H9 (cell line): ENCODE measurements around the gene MERTK. TPM values are rescaled to one million over a fixed set of nuclear protein-coding genes. Genes with fewer than 3 reads are reported as not detected.

ENCODE experiments used
- DNase-seq: peaks from one replicate; pipeline ENCODE4 v3.0.0-alpha.2; 2017
- H2AFZ ChIP-seq: one replicate; pipeline ENCODE4 v1.6.1; 2013; ENCODE audit warnings: mild to moderate bottlenecking, low read length, control low read depth, moderate library complexity
- H2AK5ac ChIP-seq: 2 replicates; pipeline ENCODE4 v1.6.1; 2013; ENCODE audit warnings: low read length, control low read depth, mixed read lengths; ENCODE audit not compliant: insufficient read length
- H2BK120ac ChIP-seq: one replicate; pipeline ENCODE4 v1.6.1; 2013; ENCODE audit warnings: low read depth, mild to moderate bottlenecking, low read length, control low read depth, inconsistent platforms; ENCODE audit not compliant: poor library complexity, severe bottlenecking
- H2BK12ac ChIP-seq: 2 replicates; pipeline ENCODE4 v1.6.1; 2013; ENCODE audit warnings: low read length, control low read depth, mixed read lengths, low read depth; ENCODE audit not compliant: insufficient read length
- H2BK15ac ChIP-seq: 2 replicates; pipeline ENCODE4 v1.6.1; 2013; ENCODE audit warnings: low read depth, low read length, control low read depth
- H2BK20ac ChIP-seq: one replicate; pipeline ENCODE4 v1.6.1; 2013; ENCODE audit warnings: low read depth, mild to moderate bottlenecking, low read length, control low read depth, inconsistent platforms; ENCODE audit not compliant: poor library complexity, severe bottlenecking
- H2BK5ac ChIP-seq: 2 replicates; pipeline ENCODE4 v1.6.1; 2013; ENCODE audit warnings: low read length, control low read depth, mixed read lengths; ENCODE audit not compliant: insufficient read length
- H3K14ac ChIP-seq: 2 replicates; pipeline ENCODE4 v1.6.1; 2013; ENCODE audit warnings: low read length, control low read depth; ENCODE audit not compliant: insufficient read depth
- H3K18ac ChIP-seq: 2 replicates; pipeline ENCODE4 v1.6.1; 2013; ENCODE audit warnings: low read depth, mild to moderate bottlenecking, mixed read lengths, low read length, control low read depth; ENCODE audit not compliant: insufficient read length
- H3K23ac ChIP-seq: 2 replicates; pipeline ENCODE4 v1.6.1; 2013; ENCODE audit warnings: low read length, control low read depth, mixed read lengths, low read depth; ENCODE audit not compliant: insufficient read length
- H3K23me2 ChIP-seq: 2 replicates; pipeline ENCODE4 v1.6.1; 2013; ENCODE audit warnings: low read depth, mild to moderate bottlenecking, mixed read lengths, low read length, control low read depth; ENCODE audit not compliant: insufficient read length, poor library complexity, severe bottlenecking
- H3K27ac ChIP-seq: 2 replicates; pipeline ENCODE4 v1.5.1; 2013; ENCODE audit warnings: low read length, control low read depth, mixed read lengths, low read depth; ENCODE audit not compliant: insufficient read length
- H3K27me3 ChIP-seq: 2 replicates; pipeline ENCODE4 v1.6.1; 2013; ENCODE audit warnings: low read length, control low read depth, inconsistent platforms; ENCODE audit not compliant: insufficient read depth
- H3K4ac ChIP-seq: 2 replicates; pipeline ENCODE4 v1.6.1; 2013; ENCODE audit warnings: low read depth, mild to moderate bottlenecking, control low read depth, inconsistent platforms, low read length, moderate library complexity
- H3K4me1 ChIP-seq: 2 replicates; pipeline ENCODE4 v1.6.1; 2013; ENCODE audit warnings: low read length, control low read depth, inconsistent platforms; ENCODE audit not compliant: insufficient read depth
- H3K4me2 ChIP-seq: 2 replicates; pipeline ENCODE4 v1.6.1; 2013; ENCODE audit warnings: low read length, control low read depth, mixed read lengths; ENCODE audit not compliant: insufficient read length, insufficient read depth
- H3K56ac ChIP-seq: 2 replicates; pipeline ENCODE4 v1.6.1; 2013; ENCODE audit warnings: low read depth, mild to moderate bottlenecking, mixed read lengths, low read length, control low read depth; ENCODE audit not compliant: insufficient read length
- H3K79me1 ChIP-seq: 2 replicates; pipeline ENCODE4 v1.6.1; 2013; ENCODE audit warnings: low read depth, mild to moderate bottlenecking, moderate library complexity, low read length, control low read depth, inconsistent platforms; ENCODE audit not compliant: insufficient read depth, poor library complexity, severe bottlenecking
- H3K79me2 ChIP-seq: 2 replicates; pipeline ENCODE4 v1.6.1; 2013; ENCODE audit warnings: low read length, control low read depth, inconsistent platforms; ENCODE audit not compliant: insufficient read depth
- H3K9ac ChIP-seq: 2 replicates; pipeline ENCODE4 v1.6.1; 2013; ENCODE audit warnings: low read length, control low read depth, mixed read lengths; ENCODE audit not compliant: insufficient read length; ENCODE audit errors: extremely low read depth
- H3K9me3 ChIP-seq: one replicate; pipeline ENCODE4 v1.6.1; 2013; ENCODE audit warnings: low read depth, low read length, inconsistent platforms; ENCODE audit not compliant: control insufficient read depth
- H3T11ph ChIP-seq: one replicate; pipeline ENCODE4 v1.6.1; 2013; ENCODE audit warnings: mild to moderate bottlenecking, low read length, control low read depth, inconsistent platforms
- H4K20me1 ChIP-seq: one replicate; pipeline ENCODE4 v1.6.1; 2013; ENCODE audit not compliant: control insufficient read depth, insufficient read length, insufficient read depth
- H4K5ac ChIP-seq: 2 replicates; pipeline ENCODE4 v1.6.1; 2013; ENCODE audit warnings: low read depth, mild to moderate bottlenecking, mixed read lengths, low read length, control low read depth; ENCODE audit not compliant: insufficient read length
- H4K8ac ChIP-seq: replicated peaks from 2 replicates; pipeline ENCODE4 v1.6.1; 2013; ENCODE audit warnings: low read length, control low read depth, mixed read lengths, low read depth; ENCODE audit not compliant: insufficient read length
- H4K91ac ChIP-seq: 2 replicates; pipeline ENCODE4 v1.6.1; 2013; ENCODE audit warnings: low read depth, mild to moderate bottlenecking, moderate library complexity, mixed read lengths, low read length, control low read depth; ENCODE audit not compliant: insufficient read length
- H3K27ac Mint-ChIP-seq, 3 experiments: 2 replicates in 2 of 3; 3 replicates in 1 of 3; pipeline ENCODE4 v1.8.0; 2020 to 2021; ENCODE audit warnings: mixed read lengths in 3 of 3, mild to moderate bottlenecking in 1 of 3, moderate library complexity in 1 of 3
- H3K27me3 Mint-ChIP-seq: 2 replicates; pipeline ENCODE4 v1.8.0; 2021; ENCODE audit warnings: low read depth, mild to moderate bottlenecking, moderate library complexity, mixed read lengths
- H3K36me3 Mint-ChIP-seq, 3 experiments: 2 replicates in 2 of 3; 3 replicates in 1 of 3; pipeline ENCODE4 v1.8.0; 2020 to 2021; ENCODE audit warnings: low read depth in 3 of 3, mixed read lengths in 3 of 3; ENCODE audit not compliant: insufficient read depth in 1 of 3
- H3K4me1 Mint-ChIP-seq, 2 experiments: 2 replicates each; pipeline ENCODE4 v1.8.0; 2020; ENCODE audit warnings: mixed read lengths in 2 of 2
- H3K4me3 Mint-ChIP-seq, 2 experiments: 2 replicates in 1 of 2; 3 replicates in 1 of 2; pipeline ENCODE4 v1.8.0; 2020 to 2021; ENCODE audit warnings: mild to moderate bottlenecking in 2 of 2, mixed read lengths in 2 of 2, moderate library complexity in 1 of 2
- H3K9me3 Mint-ChIP-seq, 2 experiments: 2 replicates in 1 of 2; 3 replicates in 1 of 2; pipeline ENCODE4 v1.8.0; 2020; ENCODE audit warnings: mild to moderate bottlenecking in 2 of 2, mixed read lengths in 2 of 2, moderate library complexity in 1 of 2
- WGBS: extraction: QIAGEN DNeasy Blood & Tissue Kit; methylation state at CpG from one replicate; pipeline ENCODE4 v1.1.7; 2013; ENCODE audit warnings: missing lambda C conversion rate, low lambda C conversion rate, mixed read lengths; ENCODE audit not compliant: insufficient read length; ENCODE audit errors: extremely low coverage; 5-methylcytosine and 5-hydroxymethylcytosine counted together
- total RNA-seq: library from RNA; stranded (reverse); gene quantifications from 2 replicates; pipeline ENCODE4 v1.2.1, GENCODE V29; 2021
- TF ChIP-seq, protein P1 (sequence below): fragments of 200-600 bp; sonication (generic); conservative IDR thresholded peaks from 3 replicates; pipeline ENCODE4 v1.8.0; 2021; ENCODE audit warnings: antibody characterized with exemption, mild to moderate bottlenecking

The MERTK gene
- total RNA-seq, 1 experiment from 2014 or later, result 4.8 TPM

DNA sequence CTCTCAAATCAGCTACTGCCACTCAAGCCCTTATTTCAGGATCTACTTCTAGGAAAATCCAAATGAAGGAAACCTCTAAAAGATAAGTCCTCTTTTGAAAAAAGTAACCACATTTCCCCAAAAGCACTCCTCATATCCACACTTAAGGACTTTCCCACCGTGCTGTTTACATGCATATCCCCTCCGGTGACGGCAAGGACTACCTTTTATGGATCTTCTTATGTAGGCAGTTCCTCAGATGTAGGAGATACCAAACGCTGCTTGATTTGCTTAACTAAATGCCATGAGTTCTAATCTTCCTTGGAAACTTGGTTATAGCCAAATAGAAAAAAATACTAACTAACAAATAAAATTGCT lies 149.8 kb downstream of the MERTK start:
- H3K79me1 ChIP-seq, result no peaks in the 10 kb centered on the region
- no peak overlapping the region for H3K9ac ChIP-seq
- no peak for DNase-seq
- H2BK120ac ChIP-seq, result no peak overlapping the region
- no peak overlapping the region for H3K27ac ChIP-seq
- no peak overlapping the region for H2BK12ac ChIP-seq
- H4K20me1 ChIP-seq, result no peaks in the 10 kb centered on the region
- no peak overlapping the region for H2AK5ac ChIP-seq
- no peak overlapping the region for H3K56ac ChIP-seq
- no peaks in the 10 kb centered on the region for H3K27me3 ChIP-seq
- H3K18ac ChIP-seq, result no peak overlapping the region
- H3K4me1 ChIP-seq, result no peaks in the 10 kb centered on the region
- no peak overlapping the region for H3K4me3 Mint-ChIP-seq
- no peak overlapping the region for H3K14ac ChIP-seq
- H4K5ac ChIP-seq, result no peak overlapping the region
- TF ChIP-seq, protein P1, sequence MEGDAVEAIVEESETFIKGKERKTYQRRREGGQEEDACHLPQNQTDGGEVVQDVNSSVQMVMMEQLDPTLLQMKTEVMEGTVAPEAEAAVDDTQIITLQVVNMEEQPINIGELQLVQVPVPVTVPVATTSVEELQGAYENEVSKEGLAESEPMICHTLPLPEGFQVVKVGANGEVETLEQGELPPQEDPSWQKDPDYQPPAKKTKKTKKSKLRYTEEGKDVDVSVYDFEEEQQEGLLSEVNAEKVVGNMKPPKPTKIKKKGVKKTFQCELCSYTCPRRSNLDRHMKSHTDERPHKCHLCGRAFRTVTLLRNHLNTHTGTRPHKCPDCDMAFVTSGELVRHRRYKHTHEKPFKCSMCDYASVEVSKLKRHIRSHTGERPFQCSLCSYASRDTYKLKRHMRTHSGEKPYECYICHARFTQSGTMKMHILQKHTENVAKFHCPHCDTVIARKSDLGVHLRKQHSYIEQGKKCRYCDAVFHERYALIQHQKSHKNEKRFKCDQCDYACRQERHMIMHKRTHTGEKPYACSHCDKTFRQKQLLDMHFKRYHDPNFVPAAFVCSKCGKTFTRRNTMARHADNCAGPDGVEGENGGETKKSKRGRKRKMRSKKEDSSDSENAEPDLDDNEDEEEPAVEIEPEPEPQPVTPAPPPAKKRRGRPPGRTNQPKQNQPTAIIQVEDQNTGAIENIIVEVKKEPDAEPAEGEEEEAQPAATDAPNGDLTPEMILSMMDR, result no peak
- peaks cover 27 to 36% of the 10 kb centered on the region in 2 experiments for H3K9me3 Mint-ChIP-seq
- no peak overlapping the region for H2AFZ ChIP-seq
- no peak overlapping the region for H4K91ac ChIP-seq
- H4K8ac ChIP-seq, result no peak overlapping the region
- H3K9me3 ChIP-seq, result no peaks in the 10 kb centered on the region
- H3K79me2 ChIP-seq, result no peaks in the 10 kb centered on the region
- peaks cover 4 to 37% (median 9%) of the 10 kb centered on the region in 3 experiments; a peak in 6 of 7 replicates for H3K36me3 Mint-ChIP-seq
- no peak overlapping the region for H3K4me2 ChIP-seq
- no peak overlapping the region for H3T11ph ChIP-seq
- H3K23me2 ChIP-seq, result no peaks in the 10 kb centered on the region
- peak overlapping the region in 1 of 3 experiments; percentile 41; a peak in 2 of 7 replicates for H3K27ac Mint-ChIP-seq
- no peak overlapping the region for H2BK15ac ChIP-seq
- no peak overlapping the region for H2BK5ac ChIP-seq
- H3K4ac ChIP-seq, result no peak overlapping the region
- H2BK20ac ChIP-seq, result no peak overlapping the region
- no CpG with 5 or more reads among the region's 4 CpGs for WGBS
- peaks cover 7% of the 10 kb centered on the region for H3K27me3 Mint-ChIP-seq
- no peak overlapping the region for H3K23ac ChIP-seq
- peaks cover 22 to 28% of the 10 kb centered on the region in 2 experiments for H3K4me1 Mint-ChIP-seq
